WTC11 (cell line): ENCODE data around the gene BUD23. TPM values are rescaled to one million over a fixed set of nuclear protein-coding genes. Genes with fewer than 3 reads are reported as not detected.

Source experiments
- ATAC-seq: fragments of 200-7000 bp; cut with Tn5 transposase; 2 replicates; pipeline ENCODE4 v1.10.0; 2021; ENCODE audit warnings: mild to moderate bottlenecking, moderate library complexity
- CTCF ChIA-PET: fragments of 300-600 bp; sonication (Branson Sonifier 250); formaldehyde crosslinking; loops from one replicate; lab custom pipeline; 2021; ENCODE audit warnings: antibody characterized with exemption; lab: Charles Lee
- POLR2A ChIA-PET: fragments of 350-600 bp; sonication (Branson Sonifier 250); formaldehyde crosslinking; loops from one replicate; lab custom pipeline; 2021; ENCODE audit warnings: antibody characterized with exemption; lab: Charles Lee
- DNase-seq: peaks from one replicate; pipeline ENCODE4 v3.0.0; 2021; ENCODE audit warnings: low spot score
- H3K27ac Mint-ChIP-seq: 2 replicates; pipeline ENCODE4 v1.8.0; 2021; ENCODE audit warnings: mixed read lengths
- H3K27me3 Mint-ChIP-seq: 2 replicates; pipeline ENCODE4 v1.8.0; 2021; ENCODE audit warnings: low read depth, mild to moderate bottlenecking, moderate library complexity, mixed read lengths
- H3K36me3 Mint-ChIP-seq: 2 replicates; pipeline ENCODE4 v1.8.0; 2021; ENCODE audit warnings: mixed read lengths
- H3K4me1 Mint-ChIP-seq: 2 replicates; pipeline ENCODE4 v1.8.0; 2022; ENCODE audit warnings: mixed read lengths
- H3K4me3 Mint-ChIP-seq: 2 replicates; pipeline ENCODE4 v1.8.0; 2021; ENCODE audit warnings: mild to moderate bottlenecking, moderate library complexity, mixed read lengths
- H3K9me3 Mint-ChIP-seq: 2 replicates; pipeline ENCODE4 v1.8.0; 2021; ENCODE audit warnings: mixed read lengths
- ETV6 ChIP-seq: sonication (generic); formaldehyde crosslinking; IDR thresholded peaks from 2 replicates; pipeline ENCODE4 v1.8.1; 2022; ENCODE audit warnings: mild to moderate bottlenecking, missing genetic modification reagents
- GRHL2 ChIP-seq: fragments of 250-450 bp; sonication (Bioruptor Pico); IDR thresholded peaks from 2 replicates; pipeline ENCODE4 v1.8.0; 2022; ENCODE audit warnings: mild to moderate bottlenecking, moderate library complexity; ENCODE audit not compliant: insufficient replicate concordance, severe bottlenecking
- GTF2I ChIP-seq: fragments of 250-450 bp; sonication (Bioruptor Pico); conservative IDR thresholded peaks from 2 replicates; pipeline ENCODE4 v1.4.0; 2021; ENCODE audit warnings: mild to moderate bottlenecking
- MYBL2 ChIP-seq: sonication (generic); formaldehyde crosslinking; IDR thresholded peaks from 2 replicates; pipeline ENCODE4 v1.8.1; 2023; ENCODE audit warnings: mild to moderate bottlenecking, moderate library complexity, missing genetic modification reagents
- TP53 ChIP-seq: sonication (generic); formaldehyde crosslinking; IDR thresholded peaks from 2 replicates; pipeline ENCODE4 v1.8.1; 2023; ENCODE audit warnings: mild to moderate bottlenecking, missing genetic modification reagents
- ZBTB21 ChIP-seq: sonication (generic); formaldehyde crosslinking; IDR thresholded peaks from 2 replicates; pipeline ENCODE4 v1.8.1; 2023; ENCODE audit warnings: mild to moderate bottlenecking, missing genetic modification reagents, borderline replicate concordance
- ZNF138 ChIP-seq: sonication (generic); formaldehyde crosslinking; conservative IDR thresholded peaks from 2 replicates; pipeline ENCODE4 v1.8.1; 2022; ENCODE audit warnings: mild to moderate bottlenecking, moderate library complexity, missing genetic modification reagents
- ZNF317 ChIP-seq: sonication (generic); formaldehyde crosslinking; IDR thresholded peaks from 2 replicates; pipeline ENCODE4 v1.8.1; 2023; ENCODE audit warnings: low read depth, mild to moderate bottlenecking, moderate library complexity, missing genetic modification reagents, borderline replicate concordance
- total RNA-seq: library from RNA; stranded (reverse); gene quantifications from 3 replicates; pipeline ENCODE4 v1.2.3, GENCODE V29; 2021
- TF ChIP-seq, protein P1 (sequence below): sonication (generic); formaldehyde crosslinking; IDR thresholded peaks from 2 replicates; pipeline ENCODE4 v1.8.0; 2022; ENCODE audit warnings: mild to moderate bottlenecking, missing genetic modification reagents
- TF ChIP-seq, protein P2 (sequence below): sonication (generic); formaldehyde crosslinking; IDR thresholded peaks from 2 replicates; pipeline ENCODE4 v1.8.0; 2023; ENCODE audit warnings: mild to moderate bottlenecking, missing genetic modification reagents
- TF ChIP-seq, protein P3 (sequence below): fragments of 200-600 bp; IDR thresholded peaks from 2 replicates; pipeline ENCODE4 v1.8.0; 2022; ENCODE audit warnings: antibody characterized with exemption
- TF ChIP-seq, protein P4 (sequence below): sonication (generic); formaldehyde crosslinking; IDR thresholded peaks from 2 replicates; pipeline ENCODE4 v1.8.1; 2022; ENCODE audit warnings: mild to moderate bottlenecking, moderate library complexity, missing genetic modification reagents
- TF ChIP-seq, protein P5 (sequence below): fragments of 250-450 bp; sonication (Bioruptor Pico); IDR thresholded peaks from 2 replicates; pipeline ENCODE4 v1.9.0; 2021; ENCODE audit warnings: mild to moderate bottlenecking

BUD23 gene
- total RNA-seq, 1 experiment from 2014 or later, result 91.9 TPM

DNA sequence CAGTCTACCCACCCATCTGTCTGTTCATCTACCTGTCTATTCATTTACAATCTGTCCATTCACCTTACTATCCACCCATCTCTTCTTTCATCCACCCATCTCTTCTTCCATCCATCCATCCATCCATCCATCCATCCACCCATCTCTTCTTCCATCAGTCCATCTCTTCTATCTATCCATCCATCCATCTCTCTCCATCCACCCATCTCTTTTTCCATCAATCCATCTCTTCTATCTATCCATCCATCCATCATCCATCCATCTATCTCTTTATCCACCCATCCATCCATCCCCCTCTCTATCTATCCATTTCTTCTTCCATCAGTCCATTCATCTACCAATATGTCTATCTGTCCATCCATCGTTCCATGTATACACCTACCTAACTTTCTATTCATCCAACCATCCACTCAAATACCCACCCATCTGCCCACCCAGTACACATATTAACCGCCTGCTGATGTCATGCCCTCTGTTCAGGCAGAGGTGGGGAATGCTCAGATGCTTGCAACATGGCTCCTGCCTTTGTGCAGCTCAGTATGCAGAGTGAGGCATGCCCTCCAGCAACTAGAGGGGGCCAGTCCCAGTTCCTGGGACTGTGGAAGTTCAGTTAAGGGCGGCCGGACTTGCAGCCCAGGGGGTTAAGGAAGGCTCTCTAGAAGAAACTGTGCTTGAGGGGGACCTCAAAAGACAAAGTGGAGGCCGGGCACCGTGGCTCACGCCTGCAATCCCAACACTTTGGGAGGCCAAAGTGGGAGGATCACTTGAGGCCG is 47.8 kb upstream of the BUD23 start:
- H3K36me3 Mint-ChIP-seq, result no peaks in the 10 kb centered on the region
- 0 out of 2 replicates have a peak, but pooled peaks have one; percentile 8 for TF ChIP-seq GTF2I (CRISPR knock-in tag)
- no peak for TF ChIP-seq ZNF138
- ATAC-seq, result no peak
- ChIA-PET CTCF (interaction anchor here (1.1 to 3.1 kb wide), 4 partner anchors 11 to 90 kb away, joined by 4 to 12 read pairs (median 8); partner anchors contain the start of gene MLXIPL), POLR2A (interaction anchor here (1.2 kb wide), 1 partner anchor 11 kb away, joined by 3 read pairs; the partner anchor contains the start of gene MLXIPL)
- H3K4me1 Mint-ChIP-seq, result peaks cover 7% of the 10 kb centered on the region
- no peak for DNase-seq
- H3K27ac Mint-ChIP-seq, result no peak overlapping the region
- no peak overlapping the region for H3K4me3 Mint-ChIP-seq
- H3K9me3 Mint-ChIP-seq, result no peaks in the 10 kb centered on the region
- H3K27me3 Mint-ChIP-seq, result no peaks in the 10 kb centered on the region

DNA sequence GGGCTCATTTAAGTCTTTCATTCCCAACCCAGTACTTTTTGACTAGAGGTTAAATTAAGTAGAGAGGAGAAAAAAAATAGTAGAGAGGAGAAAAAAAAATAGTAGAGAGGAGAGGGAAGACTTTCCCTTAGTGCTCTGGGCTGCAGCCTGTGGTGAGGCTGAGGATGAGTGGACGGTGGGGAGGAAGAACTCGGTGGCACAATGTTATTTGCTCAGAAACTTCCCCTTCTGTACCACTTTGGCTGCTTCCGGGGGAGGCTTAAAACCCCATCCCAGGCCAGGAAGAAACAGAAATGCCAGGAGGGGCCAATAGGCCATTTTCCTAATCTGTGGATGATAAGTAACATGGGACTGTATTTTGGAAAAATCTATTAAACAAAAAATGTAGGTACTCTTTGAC is 44.5 kb upstream of the BUD23 start:
- ATAC-seq, result no peak
- Mint-ChIP-seq H3K27me3 (peaks cover 8% of the 10 kb centered on the region), H3K9me3 (peaks cover 3% of the 10 kb centered on the region), H3K36me3 (no peaks in the 10 kb centered on the region), H3K27ac (no peak overlapping the region)
- TF ChIP-seq ZBTB21 (CRISPR knock-in tag) (no peak), GRHL2 (no peak), ETV6 (no peak), TP53 (CRISPR knock-in tag) (no peak), ZNF317 (CRISPR knock-in tag) (no peak), MYBL2 (CRISPR knock-in tag) (no peak)
- TF ChIP-seq, protein P1, sequence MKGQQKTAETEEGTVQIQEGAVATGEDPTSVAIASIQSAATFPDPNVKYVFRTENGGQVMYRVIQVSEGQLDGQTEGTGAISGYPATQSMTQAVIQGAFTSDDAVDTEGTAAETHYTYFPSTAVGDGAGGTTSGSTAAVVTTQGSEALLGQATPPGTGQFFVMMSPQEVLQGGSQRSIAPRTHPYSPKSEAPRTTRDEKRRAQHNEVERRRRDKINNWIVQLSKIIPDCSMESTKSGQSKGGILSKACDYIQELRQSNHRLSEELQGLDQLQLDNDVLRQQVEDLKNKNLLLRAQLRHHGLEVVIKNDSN (CRISPR knock-in tag), result no peak
- TF ChIP-seq, protein P2, sequence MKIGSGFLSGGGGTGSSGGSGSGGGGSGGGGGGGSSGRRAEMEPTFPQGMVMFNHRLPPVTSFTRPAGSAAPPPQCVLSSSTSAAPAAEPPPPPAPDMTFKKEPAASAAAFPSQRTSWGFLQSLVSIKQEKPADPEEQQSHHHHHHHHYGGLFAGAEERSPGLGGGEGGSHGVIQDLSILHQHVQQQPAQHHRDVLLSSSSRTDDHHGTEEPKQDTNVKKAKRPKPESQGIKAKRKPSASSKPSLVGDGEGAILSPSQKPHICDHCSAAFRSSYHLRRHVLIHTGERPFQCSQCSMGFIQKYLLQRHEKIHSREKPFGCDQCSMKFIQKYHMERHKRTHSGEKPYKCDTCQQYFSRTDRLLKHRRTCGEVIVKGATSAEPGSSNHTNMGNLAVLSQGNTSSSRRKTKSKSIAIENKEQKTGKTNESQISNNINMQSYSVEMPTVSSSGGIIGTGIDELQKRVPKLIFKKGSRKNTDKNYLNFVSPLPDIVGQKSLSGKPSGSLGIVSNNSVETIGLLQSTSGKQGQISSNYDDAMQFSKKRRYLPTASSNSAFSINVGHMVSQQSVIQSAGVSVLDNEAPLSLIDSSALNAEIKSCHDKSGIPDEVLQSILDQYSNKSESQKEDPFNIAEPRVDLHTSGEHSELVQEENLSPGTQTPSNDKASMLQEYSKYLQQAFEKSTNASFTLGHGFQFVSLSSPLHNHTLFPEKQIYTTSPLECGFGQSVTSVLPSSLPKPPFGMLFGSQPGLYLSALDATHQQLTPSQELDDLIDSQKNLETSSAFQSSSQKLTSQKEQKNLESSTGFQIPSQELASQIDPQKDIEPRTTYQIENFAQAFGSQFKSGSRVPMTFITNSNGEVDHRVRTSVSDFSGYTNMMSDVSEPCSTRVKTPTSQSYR (CRISPR knock-in tag), result no peak
- TF ChIP-seq, protein P3, sequence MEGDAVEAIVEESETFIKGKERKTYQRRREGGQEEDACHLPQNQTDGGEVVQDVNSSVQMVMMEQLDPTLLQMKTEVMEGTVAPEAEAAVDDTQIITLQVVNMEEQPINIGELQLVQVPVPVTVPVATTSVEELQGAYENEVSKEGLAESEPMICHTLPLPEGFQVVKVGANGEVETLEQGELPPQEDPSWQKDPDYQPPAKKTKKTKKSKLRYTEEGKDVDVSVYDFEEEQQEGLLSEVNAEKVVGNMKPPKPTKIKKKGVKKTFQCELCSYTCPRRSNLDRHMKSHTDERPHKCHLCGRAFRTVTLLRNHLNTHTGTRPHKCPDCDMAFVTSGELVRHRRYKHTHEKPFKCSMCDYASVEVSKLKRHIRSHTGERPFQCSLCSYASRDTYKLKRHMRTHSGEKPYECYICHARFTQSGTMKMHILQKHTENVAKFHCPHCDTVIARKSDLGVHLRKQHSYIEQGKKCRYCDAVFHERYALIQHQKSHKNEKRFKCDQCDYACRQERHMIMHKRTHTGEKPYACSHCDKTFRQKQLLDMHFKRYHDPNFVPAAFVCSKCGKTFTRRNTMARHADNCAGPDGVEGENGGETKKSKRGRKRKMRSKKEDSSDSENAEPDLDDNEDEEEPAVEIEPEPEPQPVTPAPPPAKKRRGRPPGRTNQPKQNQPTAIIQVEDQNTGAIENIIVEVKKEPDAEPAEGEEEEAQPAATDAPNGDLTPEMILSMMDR, result no peak
- TF ChIP-seq, protein P4, sequence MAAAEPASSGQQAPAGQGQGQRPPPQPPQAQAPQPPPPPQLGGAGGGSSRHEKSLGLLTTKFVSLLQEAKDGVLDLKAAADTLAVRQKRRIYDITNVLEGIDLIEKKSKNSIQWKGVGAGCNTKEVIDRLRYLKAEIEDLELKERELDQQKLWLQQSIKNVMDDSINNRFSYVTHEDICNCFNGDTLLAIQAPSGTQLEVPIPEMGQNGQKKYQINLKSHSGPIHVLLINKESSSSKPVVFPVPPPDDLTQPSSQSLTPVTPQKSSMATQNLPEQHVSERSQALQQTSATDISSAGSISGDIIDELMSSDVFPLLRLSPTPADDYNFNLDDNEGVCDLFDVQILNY (CRISPR knock-in tag), result no peak
- TF ChIP-seq, protein P5, sequence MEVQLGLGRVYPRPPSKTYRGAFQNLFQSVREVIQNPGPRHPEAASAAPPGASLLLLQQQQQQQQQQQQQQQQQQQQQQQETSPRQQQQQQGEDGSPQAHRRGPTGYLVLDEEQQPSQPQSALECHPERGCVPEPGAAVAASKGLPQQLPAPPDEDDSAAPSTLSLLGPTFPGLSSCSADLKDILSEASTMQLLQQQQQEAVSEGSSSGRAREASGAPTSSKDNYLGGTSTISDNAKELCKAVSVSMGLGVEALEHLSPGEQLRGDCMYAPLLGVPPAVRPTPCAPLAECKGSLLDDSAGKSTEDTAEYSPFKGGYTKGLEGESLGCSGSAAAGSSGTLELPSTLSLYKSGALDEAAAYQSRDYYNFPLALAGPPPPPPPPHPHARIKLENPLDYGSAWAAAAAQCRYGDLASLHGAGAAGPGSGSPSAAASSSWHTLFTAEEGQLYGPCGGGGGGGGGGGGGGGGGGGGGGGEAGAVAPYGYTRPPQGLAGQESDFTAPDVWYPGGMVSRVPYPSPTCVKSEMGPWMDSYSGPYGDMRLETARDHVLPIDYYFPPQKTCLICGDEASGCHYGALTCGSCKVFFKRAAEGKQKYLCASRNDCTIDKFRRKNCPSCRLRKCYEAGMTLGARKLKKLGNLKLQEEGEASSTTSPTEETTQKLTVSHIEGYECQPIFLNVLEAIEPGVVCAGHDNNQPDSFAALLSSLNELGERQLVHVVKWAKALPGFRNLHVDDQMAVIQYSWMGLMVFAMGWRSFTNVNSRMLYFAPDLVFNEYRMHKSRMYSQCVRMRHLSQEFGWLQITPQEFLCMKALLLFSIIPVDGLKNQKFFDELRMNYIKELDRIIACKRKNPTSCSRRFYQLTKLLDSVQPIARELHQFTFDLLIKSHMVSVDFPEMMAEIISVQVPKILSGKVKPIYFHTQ (CRISPR knock-in tag), result no peak
- TF ChIP-seq, all 79 proteins: peak for 0
- CTCF ChIA-PET, result no interaction called here
- no peak for DNase-seq
- Mint-ChIP-seq H3K4me3 (no peak overlapping the region), H3K4me1 (peaks cover 7% of the 10 kb centered on the region)
- POLR2A ChIA-PET, result no interaction called here
